Neuron (in vitro differentiated cells): ENCODE results near the gene HOXD4.

Experiments
- H2AFZ ChIP-seq: one replicate; pipeline ENCODE4 v1.6.1; 2013; ENCODE audit warnings: low read depth, mild to moderate bottlenecking, inconsistent platforms, low read length, moderate library complexity
- H3K27me3 ChIP-seq: one replicate; pipeline ENCODE4 v1.6.1; 2013; ENCODE audit warnings: low read length; ENCODE audit not compliant: insufficient read depth
- H3K36me3 ChIP-seq: one replicate; pipeline ENCODE4 v1.6.1; 2013; ENCODE audit warnings: low read length; ENCODE audit not compliant: insufficient read depth
- H3K4me1 ChIP-seq: one replicate; pipeline ENCODE4 v1.6.1; 2013; ENCODE audit warnings: low read length; ENCODE audit not compliant: insufficient read depth
- H3K4me3 ChIP-seq: 2 replicates; pipeline ENCODE4 v1.5.1; 2013; ENCODE audit warnings: mild to moderate bottlenecking, low read length, moderate library complexity
- H3K9me3 ChIP-seq: one replicate; pipeline ENCODE4 v1.6.1; 2013; ENCODE audit warnings: low read length

Gene HOXD4

GRCh38 chr2:176187200-176187898, 36.0 kb downstream of the HOXD4 start:
- Histone ChIP-seq H2AFZ (no peak overlapping the region), H3K36me3 (no peaks in the 10 kb centered on the region), H3K27me3 (peaks cover 89% of the 10 kb centered on the region), H3K4me1 (no peaks in the 10 kb centered on the region), H3K4me3 (no peak overlapping the region), H3K9me3 (peaks cover 3% of the 10 kb centered on the region)

GRCh38 chr2:176187899-176188773, 36.8 kb downstream of the HOXD4 start, which contains the start of gene HOXD1:
Gene HOXD1, plus strand, starts transcription at chr2:176188668. Its CDS starts 134 bp downstream, at chr2:176188802.
- Histone ChIP-seq H3K4me1 (no peaks in the 10 kb centered on the region), H3K36me3 (no peaks in the 10 kb centered on the region), H2AFZ (peak within 1 kb of the TSS; percentile 54), H3K27me3 (peaks cover 89% of the 10 kb centered on the region), H3K4me3 (no peak within 1 kb of the TSS), H3K9me3 (peaks cover 3% of the 10 kb centered on the region)

- peaks cover 88% of the 10 kb centered on the region for H3K27me3 ChIP-seq
- no peak overlapping the region for H3K4me3 ChIP-seq
Measured at GRCh38 chr2:176188774-176189680, 37.7 kb downstream of the HOXD4 start.

GRCh38 chr2:176189681-176190641, 38.6 kb downstream of the HOXD4 start:
- peaks cover 3% of the 10 kb centered on the region for H3K9me3 ChIP-seq
- no peak overlapping the region for H3K4me3 ChIP-seq
- H2AFZ ChIP-seq, result no peak overlapping the region
- H3K27me3 ChIP-seq, result peaks cover 85% of the 10 kb centered on the region
- H3K36me3 ChIP-seq, result no peaks in the 10 kb centered on the region
- no peaks in the 10 kb centered on the region for H3K4me1 ChIP-seq

More at GRCh38 chr2:176188774-176189680, 37.7 kb downstream of the HOXD4 start:
- no peaks in the 10 kb centered on the region for H3K4me1 ChIP-seq
- peaks cover 3% of the 10 kb centered on the region for H3K9me3 ChIP-seq
- peak overlapping the region; percentile 54 for H2AFZ ChIP-seq
- H3K36me3 ChIP-seq, result no peaks in the 10 kb centered on the region

- Histone ChIP-seq H3K27me3 (peaks cover 76% of the 10 kb centered on the region), H3K9me3 (no peaks in the 10 kb centered on the region)
Measured at GRCh38 chr2:176192351-176192750, 41.0 kb downstream of the HOXD4 start.

GRCh38 chr2:176193048-176193447, 41.7 kb downstream of the HOXD4 start:
- H3K4me1 ChIP-seq, result no peaks in the 10 kb centered on the region
- H3K4me3 ChIP-seq, result no peak overlapping the region
- no peak overlapping the region for H2AFZ ChIP-seq
- H3K27me3 ChIP-seq, result peaks cover 74% of the 10 kb centered on the region
- no peaks in the 10 kb centered on the region for H3K9me3 ChIP-seq
- no peaks in the 10 kb centered on the region for H3K36me3 ChIP-seq

More at GRCh38 chr2:176192351-176192750, 41.0 kb downstream of the HOXD4 start:
- Histone ChIP-seq H2AFZ (no peak overlapping the region), H3K4me1 (no peaks in the 10 kb centered on the region), H3K4me3 (no peak overlapping the region), H3K36me3 (no peaks in the 10 kb centered on the region)

GRCh38 chr2:176199902-176200301, 48.6 kb downstream of the HOXD4 start:
- Histone ChIP-seq H3K36me3 (no peaks in the 10 kb centered on the region), H2AFZ (no peak overlapping the region), H3K4me3 (no peak overlapping the region), H3K9me3 (no peaks in the 10 kb centered on the region), H3K27me3 (peaks cover 22% of the 10 kb centered on the region), H3K4me1 (no peaks in the 10 kb centered on the region)

- Histone ChIP-seq H3K9me3 (no peaks in the 10 kb centered on the region), H3K27me3 (peaks cover 27% of the 10 kb centered on the region)
Measured at GRCh38 chr2:176200971-176201370, 49.6 kb downstream of the HOXD4 start.

GRCh38 chr2:176202491-176202890, 51.1 kb downstream of the HOXD4 start:
- Histone ChIP-seq H3K36me3 (no peaks in the 10 kb centered on the region), H3K4me3 (no peak overlapping the region), H3K27me3 (peaks cover 21% of the 10 kb centered on the region), H2AFZ (no peak overlapping the region), H3K9me3 (no peaks in the 10 kb centered on the region), H3K4me1 (no peaks in the 10 kb centered on the region)

More at GRCh38 chr2:176200971-176201370, 49.6 kb downstream of the HOXD4 start:
- H3K4me1 ChIP-seq, result no peaks in the 10 kb centered on the region
- H2AFZ ChIP-seq, result no peak overlapping the region
- no peaks in the 10 kb centered on the region for H3K36me3 ChIP-seq
- H3K4me3 ChIP-seq, result no peak overlapping the region
